Measurements from ENCODE around the gene COL27A1.
A peak's percentile ranks its signal among the peaks of the same experiment; 100 is the strongest.
"Not testable (repeated sequence)": the region's sequence is repeated elsewhere in the genome, so short reads cannot be mapped to it uniquely, and the experiment has no call there.

The COL27A1 gene

DNA sequence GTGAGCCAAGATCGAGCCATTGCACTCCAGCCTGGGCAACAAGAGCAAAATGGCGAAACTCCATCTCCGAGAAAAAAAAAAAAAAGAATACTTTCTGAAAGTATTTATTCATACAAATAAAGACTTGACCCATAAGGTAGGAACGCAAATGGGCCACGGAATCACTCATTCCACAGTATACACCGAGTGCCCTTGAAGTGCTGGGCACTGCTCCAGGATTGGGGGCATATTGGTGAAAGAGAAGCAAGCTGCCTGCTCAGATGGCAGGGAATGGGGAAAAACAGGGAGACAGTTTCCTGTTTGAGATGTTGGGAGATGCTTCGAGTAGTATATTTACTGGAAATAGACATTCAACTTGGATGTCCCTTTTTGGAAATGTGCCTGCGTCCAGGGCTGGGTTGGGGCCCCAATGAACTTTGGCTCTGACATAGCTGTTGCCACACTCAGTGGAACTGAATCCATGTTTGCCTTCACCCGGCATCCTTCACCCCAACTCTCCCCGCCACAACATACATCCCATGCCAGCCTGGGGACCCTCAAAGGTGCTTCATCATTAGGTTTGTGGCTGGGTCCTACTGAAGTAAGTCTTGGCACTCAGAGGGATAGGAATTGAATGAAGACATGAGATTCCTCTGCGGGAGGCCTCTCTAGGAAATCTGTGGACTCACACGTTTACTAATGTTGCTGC is 173.7 kb downstream of the COL27A1 start:
- DNase-seq = not testable (repeated sequence)

DNA sequence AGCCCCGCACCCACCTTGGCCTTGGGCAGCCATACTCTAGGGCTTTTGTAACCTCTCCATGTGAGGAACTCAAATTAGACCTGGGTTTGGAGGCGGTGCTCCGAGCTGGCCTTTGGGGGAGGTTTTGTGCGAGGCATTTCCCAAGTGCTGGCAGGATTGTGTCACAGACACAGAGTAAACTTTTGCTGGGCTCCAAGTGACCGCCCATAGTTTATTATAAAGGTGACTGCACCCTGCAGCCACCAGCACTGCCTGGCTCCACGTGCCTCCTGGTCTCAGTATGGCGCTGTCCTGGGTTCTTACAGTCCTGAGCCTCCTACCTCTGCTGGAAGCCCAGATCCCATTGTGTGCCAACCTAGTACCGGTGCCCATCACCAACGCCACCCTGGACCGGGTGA is 174.3 kb downstream of the COL27A1 start, which contains the start of gene ORM2:
Gene ORM2, plus strand, starts transcription at position 245 of the 398 bp plus-strand sequence. Its CDS starts 36 bp downstream, at position 281.
- not testable (repeated sequence) for DNase-seq

DNA sequence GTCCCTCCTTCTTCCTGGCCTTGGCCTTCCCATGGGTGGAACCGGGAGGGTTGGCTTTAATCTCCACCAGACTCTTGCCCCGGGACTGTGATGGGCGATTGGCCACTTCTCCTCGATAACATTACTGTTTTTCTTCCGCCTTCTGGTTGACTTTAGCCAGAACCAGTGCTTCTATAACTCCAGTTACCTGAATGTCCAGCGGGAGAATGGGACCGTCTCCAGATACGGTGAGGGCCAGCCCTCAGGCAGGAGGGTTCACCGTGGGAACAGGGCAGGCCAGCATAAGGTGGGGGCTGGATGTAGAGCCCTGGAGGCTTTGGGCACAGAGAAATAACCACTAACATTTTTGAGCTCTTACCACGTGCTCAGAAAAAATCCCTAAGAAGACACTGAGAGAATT is 175.3 kb downstream of the COL27A1 start:
- no peak for DNase-seq

DNA sequence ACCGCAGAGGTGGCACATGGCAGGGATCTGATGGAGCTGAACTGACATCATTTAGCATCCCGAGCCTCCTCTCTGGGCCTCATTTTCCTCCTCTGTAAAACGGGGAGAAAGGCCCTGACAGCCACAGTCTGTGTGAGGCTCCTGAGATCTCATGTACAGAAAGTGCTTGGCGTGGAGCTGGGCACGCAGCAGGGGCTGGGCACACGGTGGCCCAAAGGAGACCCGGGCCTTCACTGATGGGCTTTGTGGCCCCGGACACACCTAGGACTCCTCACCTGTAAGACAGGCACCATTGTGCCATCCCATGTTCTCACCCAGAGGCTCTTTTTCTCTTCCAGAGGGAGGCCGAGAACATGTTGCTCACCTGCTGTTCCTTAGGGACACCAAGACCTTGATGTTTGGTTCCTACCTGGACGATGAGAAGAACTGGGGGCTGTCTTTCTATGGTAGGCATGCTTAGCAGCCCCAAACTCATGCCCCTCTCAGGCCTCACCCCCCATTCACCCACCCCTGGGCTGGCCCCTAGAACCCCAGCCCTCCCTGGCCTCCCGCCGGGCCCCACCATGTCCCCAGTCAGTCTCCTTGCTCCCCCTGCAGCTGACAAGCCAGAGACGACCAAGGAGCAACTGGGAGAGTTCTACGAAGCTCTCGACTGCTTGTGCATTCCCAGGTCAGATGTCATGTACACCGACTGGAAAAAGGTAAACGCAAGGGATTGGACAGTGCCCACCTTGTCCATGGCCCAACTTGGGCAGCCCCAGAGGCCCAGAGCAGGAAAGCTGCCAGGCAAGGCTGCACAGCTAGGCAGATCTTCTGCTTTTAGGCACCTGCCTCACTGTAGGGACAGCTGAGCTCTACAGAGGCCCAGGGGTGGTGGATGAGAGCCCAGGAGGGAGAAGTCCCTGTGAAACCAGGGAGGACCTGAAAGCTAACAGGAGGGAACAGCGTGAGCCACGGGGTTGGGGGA is 176.2 kb downstream of the COL27A1 start:
- not testable (repeated sequence) for DNase-seq

DNA sequence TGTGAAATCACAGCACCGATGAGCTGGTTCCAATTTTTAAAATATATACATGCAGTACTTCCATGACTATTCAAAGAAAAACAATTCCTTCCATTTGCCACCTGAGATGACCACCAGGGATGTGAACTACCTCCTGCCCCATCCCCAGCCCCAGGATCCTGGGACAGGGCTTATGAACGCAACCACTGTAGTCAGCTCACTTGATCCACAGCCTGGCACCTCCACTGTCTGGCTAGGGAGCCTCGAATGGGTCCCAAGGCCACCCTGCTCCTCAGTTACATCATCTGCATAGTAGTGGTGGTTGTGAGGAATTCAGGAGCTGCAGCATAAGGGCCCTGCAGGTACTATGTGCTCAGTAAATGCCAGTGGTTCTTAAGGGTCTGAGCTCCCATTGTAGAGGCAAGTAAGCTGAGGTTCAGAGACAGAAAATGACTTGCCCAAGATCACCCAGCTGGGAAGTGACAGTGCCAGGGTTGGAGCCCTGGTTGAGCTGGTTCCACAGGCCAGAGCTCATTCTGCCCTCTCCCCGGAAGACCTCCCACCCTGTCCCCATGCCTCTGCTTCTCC is 177.2 kb downstream of the COL27A1 start:
- not testable (repeated sequence) for DNase-seq

DNA sequence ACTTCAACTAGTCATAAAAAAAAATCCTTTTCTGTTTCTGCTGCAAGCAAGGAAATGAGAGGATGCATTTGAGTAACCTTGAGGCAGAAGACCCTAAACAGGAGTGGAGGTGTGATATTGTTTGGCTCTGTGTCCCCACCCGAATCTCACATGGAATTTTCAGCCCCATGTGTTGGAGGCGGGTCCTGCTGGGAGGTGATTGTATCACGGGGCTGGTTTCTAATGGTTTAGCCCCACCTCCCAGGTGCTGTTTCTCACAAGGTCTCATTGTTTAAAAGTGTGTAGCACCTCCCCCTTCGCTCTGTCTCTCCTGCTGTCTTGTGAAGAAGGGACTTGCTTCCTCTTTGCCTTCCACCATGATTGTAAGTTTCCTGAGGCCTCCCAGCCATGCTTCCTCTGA is 178.4 kb downstream of the COL27A1 start:
- DNase-seq = not testable (repeated sequence)

DNA sequence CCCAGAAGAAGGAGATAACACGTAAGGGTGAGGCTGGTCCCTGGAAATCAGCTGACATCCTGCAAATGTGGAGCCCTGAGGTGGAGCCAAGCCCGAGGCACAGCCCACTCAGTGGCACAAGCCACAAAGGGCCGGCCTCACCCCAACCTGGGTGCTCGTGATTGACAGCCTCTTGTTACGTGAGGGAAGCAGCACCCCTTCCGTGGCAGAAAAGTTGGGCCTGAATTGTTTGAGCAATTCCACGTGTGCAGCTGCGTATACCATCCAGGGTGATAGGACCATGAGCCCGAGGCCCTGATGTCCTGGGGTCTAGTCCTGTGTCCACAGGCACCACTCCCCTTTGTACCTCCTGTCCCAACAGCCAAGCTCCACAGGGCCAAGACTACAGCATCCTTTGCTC is 179.2 kb downstream of the COL27A1 start:
- no peak for DNase-seq

DNA sequence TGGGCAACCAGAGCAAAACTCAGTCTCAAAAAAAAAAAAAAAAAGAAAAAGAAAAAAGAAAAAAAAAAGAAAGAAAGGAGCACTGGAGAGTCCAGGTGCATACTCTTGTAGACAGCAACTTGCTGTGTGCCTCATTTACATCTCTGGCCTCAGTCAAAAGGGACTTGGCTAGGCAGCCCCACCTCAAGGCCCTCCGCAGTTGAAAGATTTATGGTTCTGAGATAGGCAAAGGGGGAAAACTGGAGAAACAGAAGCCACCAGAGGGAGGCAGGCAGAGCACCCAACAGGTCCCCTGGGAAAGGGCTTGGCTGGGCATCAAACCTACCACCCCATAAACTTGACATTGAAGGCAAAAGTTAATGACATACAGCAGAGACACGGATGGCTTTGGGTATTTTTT is 180.4 kb downstream of the COL27A1 start:
- no peak for DNase-seq

DNA sequence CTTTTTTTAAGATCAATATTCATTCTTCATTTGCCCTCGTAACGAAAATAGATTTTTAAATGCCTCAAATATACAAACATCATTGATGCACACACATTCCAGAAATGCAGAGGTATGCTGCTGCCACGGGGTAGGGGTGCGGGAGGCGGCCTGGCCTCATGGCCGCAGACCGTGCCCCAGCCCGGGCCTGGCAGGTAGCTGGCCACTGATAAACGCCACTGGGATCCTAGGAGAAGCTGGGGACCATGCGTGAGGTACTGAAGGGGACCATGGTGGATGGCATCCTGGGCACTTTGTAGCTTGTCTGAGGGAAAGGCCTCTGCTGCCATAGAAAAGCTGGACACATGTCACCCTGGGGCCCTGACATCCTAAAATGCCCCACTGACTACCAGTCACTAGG is 180.8 kb downstream of the COL27A1 start:
- no peak for DNase-seq

DNA sequence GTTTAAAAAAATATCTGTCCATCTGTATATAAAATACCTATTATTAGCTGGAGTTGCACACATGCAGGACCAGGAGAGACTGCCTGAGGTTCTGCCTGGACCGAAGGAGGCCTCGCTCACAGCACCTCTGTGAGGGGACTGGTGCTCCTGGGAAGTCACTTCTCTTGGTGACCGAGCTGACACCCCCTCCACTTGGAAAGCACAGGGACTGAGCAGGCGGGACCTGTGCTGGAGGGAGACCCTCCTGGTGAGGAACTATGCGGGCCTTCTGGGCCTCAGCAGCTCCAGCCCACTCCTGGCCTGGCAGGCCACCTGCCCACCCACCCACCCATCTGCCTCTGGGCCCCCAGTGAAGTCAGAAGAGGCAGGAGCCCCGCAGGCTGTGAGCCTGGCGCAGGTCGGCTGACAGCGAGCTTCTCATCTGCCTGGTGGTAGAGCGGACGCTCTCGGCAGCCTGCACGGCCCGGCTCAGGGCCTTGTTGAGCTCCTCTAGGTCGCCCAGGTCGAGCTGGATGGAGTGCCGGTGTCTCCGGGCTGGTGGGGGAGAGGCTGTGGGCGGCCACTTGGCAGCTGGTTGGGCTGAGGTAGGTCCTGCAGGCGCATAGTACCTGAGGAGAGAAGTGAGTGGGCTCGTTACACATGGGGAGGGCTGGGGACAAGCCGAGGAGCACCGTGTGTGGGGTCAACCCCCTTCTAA is 181.5 kb downstream of the COL27A1 start:
- no peak for DNase-seq

DNA sequence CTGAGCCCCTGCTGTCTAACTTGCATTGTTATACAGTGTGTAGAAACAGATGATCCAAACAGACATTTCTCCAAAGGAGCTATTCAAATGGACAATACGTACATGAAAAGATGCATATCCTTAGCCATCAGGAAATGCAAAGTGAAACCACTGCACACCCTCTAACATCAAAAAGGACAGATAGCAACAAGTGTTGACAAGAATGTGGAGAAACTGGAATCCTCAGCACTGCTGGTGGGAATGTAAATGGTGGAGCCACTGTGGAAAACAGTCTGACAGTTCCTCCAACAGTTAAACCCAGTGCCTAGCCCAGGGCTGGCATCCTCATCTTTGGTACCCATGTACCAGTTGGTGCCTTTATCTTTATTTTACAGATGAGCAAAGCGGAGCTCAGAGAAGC is 182.8 kb downstream of the COL27A1 start:
- DNase-seq = no peak

DNA sequence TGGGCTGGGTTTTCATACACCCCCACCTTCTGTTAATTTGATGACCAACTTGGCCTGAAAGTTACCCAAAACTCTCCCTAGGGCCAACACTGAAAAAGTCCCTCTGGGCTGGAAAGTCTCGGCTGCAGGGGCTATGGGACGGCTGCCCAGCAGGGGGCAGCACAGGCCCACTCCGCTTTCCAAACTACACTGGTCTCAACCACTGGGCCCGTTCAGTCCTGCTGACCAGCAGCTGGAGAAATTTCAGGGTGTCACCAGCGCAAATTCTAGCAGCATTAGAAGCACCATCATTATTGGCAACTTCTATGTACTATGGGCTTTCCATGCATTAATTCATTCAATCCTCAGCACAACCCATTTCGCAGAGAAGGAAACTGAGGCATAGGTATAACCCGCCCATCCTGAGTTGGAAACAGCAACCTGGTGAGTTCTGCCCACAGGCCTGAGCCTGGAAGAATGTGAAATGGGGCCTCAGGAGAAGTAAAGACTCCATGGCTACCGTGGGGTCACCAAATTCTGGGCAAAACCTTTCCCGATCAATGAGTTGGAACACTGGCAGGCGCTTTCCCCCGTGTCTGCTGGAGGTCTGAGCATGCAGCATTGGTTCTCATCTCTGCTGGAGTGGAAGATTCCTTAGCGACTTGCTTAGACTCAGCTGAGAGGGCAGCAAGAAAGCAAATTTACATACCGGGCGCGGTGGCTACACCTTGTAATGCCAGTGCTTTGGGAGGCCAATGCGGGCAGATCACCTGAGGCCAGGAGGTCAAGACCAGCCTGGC is 184.0 kb downstream of the COL27A1 start:
- DNase-seq = peak; percentile 47 to 53

DNA sequence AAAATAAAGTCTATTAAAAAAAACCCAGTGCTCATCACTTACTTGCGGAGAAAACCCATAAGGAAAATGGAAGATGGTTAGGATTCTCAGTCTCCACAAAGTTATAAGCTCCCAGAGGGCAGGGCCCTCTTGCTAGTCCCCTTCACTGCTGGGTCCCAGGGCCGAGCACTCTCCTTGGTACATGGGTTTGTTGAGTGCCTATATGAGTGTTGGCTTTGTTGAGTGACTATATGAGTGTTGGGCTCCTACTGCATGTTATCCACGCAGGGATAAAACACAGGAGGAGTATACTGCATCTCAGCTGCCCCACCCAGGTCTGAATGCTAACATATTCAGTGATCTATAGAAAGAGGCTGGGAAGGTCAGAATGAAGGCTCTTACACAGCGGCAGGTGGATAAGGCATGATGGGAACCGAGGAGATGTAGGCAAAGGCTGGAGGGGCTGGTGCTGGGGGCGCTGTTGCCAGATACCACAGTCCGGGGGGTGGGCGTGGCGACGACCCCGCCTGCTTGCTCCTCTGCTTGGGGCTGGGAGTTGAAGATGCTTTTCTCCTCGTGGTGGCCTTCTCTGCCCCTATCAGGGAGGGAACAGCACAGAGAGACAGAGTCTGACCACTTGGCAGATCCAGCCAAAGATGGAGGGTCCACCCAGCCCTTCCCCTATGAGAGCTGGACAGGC is 186.0 kb downstream of the COL27A1 start:
- no peak for DNase-seq

DNA sequence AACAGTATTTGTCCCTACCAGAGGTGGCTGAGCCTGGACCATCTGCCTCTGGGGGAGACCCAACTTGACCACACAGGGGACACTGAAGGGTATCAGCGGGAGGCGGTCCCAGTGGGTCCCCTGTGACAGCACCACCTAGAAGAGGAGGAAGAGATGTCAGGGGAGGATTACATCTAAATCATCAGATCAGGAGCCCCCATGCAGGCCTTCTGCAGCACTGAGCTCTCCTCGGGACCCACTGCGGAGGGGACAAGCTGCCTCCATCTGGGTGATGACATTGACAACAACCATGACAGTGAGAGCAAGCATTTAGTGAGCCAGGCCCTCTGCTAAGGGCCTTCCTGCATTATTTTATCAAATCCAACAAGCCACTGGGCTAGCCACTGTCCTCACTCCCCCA is 186.7 kb downstream of the COL27A1 start:
- DNase-seq = no peak

DNA sequence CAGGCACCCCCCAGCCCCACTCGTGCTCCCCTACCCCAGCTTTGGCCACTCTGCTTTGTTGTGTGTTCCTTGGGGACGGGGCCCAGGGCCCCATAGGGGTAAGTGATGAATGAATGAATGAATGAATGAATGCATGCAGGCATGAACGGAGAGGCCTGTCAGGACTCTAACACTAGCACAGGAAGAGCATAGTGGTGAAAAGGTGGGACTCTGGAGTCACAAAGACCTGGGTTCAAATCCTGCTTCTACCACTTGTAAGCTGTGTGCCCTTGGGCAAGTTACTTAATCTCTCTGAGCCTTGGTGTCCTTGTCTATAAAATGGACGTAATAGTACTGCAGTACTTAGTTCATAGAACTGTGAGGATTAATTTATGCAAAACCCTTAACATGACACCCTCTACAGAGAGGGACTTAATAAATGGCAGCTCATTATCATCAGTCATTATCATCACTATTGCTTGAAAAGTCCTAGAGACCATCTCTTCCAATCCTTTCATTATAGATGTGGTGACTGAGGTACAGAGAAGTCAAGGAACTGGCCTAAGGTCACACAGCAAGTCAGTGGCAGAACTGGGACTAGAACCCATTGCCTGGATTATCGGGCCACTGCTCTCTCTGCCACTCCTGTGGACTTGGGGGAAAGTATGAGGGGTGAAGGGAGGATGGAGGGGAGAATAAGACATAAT is 187.6 kb downstream of the COL27A1 start:
- no peak for DNase-seq

DNA sequence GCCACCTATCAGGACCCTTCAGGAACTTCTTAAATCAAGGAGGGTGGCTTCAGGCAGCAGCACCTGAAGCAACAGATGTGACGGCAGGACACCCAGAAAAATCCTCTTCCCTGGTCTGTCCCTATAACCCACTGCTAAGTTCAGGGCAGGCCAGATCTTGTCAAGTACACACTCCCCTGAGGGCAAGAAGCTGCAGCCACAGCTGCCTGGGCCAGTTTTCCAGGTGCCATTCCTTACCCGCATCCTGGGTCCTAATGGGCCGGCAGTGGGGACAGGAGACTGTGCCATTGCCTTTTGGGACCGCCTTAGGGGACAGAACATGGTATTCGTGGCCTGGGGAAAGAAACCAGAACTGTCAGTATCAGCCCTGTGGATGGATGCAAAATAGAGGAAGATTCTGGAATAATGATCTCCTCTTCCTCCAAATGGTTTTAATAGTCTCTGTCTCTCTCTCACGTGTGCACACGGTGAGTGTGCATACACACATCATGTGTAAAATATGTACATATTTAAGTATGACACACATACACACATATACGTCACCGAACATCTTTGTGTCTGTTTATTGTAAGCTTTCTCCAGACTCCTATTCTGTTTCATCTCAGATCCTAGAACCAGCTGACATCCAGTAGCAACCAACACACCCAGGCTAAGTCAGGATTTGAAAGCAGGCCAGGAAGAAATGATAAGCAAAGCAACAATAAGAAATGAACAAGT is 188.3 kb downstream of the COL27A1 start:
- DNase-seq = no peak

DNA sequence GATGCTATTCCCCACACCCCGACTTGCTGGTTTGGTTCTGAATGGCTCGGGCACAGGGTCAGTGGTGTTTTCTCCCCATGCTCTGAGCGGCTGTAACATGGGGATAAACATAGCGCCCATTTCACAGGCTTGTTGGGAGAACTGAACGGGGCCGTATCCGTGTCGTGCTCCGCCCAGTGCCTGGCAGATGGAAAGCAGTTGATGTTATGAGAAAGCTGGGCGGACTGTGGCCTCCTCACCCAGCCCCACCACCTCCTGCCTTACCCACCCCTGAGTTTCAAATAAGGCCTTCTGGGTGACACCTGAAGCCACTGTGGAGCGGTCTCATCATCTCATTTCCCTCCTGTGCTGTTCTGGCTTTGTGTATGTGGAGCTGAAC is 188.8 kb downstream of the COL27A1 start:
- DNase-seq = no peak

DNA sequence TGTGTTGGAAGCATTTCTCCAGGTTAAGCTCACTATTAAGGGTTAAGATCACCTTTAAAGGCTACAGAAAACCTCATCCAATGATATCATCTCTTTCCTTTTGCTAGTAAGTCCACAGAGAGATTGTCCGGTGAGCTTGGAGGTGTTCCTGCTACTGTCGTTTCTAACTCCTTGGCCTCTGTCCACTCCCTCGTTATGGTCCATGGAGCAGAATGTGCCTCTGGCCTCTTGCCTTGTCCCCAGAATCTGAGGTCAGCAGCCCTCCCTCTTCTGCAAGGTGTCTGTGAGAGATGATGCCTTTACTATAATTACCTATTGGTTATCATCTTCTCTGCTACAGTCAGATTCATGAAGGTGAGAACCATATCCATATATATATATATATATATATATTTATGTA is 189.4 kb downstream of the COL27A1 start:
- DNase-seq = no peak

DNA sequence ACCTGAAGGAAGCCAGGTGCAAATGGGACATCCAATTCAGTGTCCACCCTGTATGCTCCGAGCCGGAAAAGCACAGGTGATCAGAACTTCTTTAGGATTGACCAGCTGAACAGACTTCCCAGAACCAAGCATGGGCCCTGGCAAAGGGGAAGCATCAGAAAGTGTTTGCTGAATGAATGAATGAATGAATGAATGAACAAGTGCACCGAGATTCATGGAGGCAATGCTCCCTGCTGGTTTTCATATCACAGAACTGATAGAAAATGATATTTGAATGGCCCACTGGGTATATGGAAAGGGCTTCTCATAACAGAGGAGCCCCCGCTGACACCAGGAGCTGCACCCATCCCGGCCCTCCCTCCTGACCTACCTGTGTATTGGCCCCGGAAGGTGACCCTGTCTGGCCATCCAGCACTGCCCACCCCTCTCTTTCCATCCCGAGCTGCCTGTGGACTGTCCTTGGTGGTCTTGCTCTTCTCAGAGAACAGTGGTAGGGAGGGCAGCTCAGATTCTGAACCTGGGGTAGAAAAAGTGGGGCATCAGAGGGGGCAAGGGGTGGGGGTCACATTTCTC is 190.2 kb downstream of the COL27A1 start:
- no peak for DNase-seq

DNA sequence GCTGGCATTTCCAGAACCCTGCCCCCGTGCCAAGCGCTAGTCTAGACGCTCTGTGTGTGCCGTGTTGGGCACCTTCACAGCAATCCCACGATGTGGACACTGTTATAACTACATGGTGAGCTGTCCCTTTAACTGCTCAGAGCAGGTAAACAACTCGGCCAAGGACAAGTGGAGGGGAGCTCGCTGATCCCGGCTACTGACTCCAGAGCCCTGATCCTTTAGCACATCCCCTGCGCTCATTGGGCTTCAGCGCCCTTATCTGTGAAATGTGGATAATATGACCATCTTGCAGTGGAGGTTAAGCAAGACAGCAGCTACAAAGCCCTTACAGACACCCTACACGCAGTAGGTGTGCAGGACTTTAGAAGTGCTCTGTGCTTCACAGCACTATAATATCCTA is 190.8 kb downstream of the COL27A1 start:
- no peak for DNase-seq
